ENCODE measurements around the gene ANKRD44. TPM values are rescaled to one million over a fixed set of nuclear protein-coding genes. Genes with fewer than 3 reads are reported as not detected.

The ANKRD44 gene
- total RNA-seq, 1 donor from 2014 or later = 3.4 TPM

DNA sequence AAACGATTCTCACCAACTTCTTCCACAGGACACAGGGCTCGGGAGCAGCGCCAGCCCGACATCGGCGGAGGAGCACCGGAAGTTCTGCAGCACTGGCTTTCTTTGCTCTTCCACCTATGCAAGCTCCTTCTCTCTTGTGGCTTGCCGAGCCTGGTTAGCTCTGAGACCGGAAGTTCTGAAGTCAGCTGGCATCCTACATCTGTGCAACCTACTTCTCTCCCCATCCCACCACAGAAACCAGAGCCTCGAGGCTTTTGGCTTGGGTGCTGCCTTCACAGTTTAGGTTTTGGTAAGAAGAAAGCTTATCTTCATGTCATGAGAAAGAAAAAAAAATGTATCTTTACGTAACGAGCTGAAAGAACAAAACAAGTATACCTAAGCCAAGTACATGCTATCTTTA is 111.7 kb downstream of the ANKRD44 start:
- Histone ChIP-seq H3K79me2 (ENCODE audit: low read depth) (no peaks in the 10 kb centered on the region), H4K20me1 (ENCODE audit: low read depth) (no peaks in the 10 kb centered on the region), H2AFZ (replicated peaks) (no peak overlapping the region), H3K9me3 (ENCODE audit: low read depth) (no peaks in the 10 kb centered on the region), H3K4me1 (no peaks in the 10 kb centered on the region), H3K36me3 (no peaks in the 10 kb centered on the region), H3K9ac (no peak overlapping the region), H3K4me2 (no peak overlapping the region), H3K27me3 (no peaks in the 10 kb centered on the region), H3F3A (ENCODE audit: low read depth) (no peaks in the 10 kb centered on the region), H3K27ac (no peak overlapping the region), H3K4me3 (no peak overlapping the region)
- Mint-ChIP-seq H3K9me3 (no peaks in the 10 kb centered on the region), H3K27me3 (ENCODE audit: insufficient read depth, low read depth) (peaks cover 2% of the 10 kb centered on the region), H3K36me3 (no peaks in the 10 kb centered on the region), H3K27ac (no peak overlapping the region), H3K4me1 (peaks cover 11% of the 10 kb centered on the region), H3K4me3 (no peak overlapping the region)
- TF ChIP-seq EZH2phosphoT487 (IDR thresholded peaks at IDR 0.05) = no peak
- no peak for TF ChIP-seq EZH2 (IDR thresholded peaks at IDR 0.05)
- TF ChIP-seq, protein P1, sequence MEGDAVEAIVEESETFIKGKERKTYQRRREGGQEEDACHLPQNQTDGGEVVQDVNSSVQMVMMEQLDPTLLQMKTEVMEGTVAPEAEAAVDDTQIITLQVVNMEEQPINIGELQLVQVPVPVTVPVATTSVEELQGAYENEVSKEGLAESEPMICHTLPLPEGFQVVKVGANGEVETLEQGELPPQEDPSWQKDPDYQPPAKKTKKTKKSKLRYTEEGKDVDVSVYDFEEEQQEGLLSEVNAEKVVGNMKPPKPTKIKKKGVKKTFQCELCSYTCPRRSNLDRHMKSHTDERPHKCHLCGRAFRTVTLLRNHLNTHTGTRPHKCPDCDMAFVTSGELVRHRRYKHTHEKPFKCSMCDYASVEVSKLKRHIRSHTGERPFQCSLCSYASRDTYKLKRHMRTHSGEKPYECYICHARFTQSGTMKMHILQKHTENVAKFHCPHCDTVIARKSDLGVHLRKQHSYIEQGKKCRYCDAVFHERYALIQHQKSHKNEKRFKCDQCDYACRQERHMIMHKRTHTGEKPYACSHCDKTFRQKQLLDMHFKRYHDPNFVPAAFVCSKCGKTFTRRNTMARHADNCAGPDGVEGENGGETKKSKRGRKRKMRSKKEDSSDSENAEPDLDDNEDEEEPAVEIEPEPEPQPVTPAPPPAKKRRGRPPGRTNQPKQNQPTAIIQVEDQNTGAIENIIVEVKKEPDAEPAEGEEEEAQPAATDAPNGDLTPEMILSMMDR (IDR thresholded peaks at IDR 0.05) = no peak
- DNase-seq (ENCODE audit: low spot score) = no peak

DNA sequence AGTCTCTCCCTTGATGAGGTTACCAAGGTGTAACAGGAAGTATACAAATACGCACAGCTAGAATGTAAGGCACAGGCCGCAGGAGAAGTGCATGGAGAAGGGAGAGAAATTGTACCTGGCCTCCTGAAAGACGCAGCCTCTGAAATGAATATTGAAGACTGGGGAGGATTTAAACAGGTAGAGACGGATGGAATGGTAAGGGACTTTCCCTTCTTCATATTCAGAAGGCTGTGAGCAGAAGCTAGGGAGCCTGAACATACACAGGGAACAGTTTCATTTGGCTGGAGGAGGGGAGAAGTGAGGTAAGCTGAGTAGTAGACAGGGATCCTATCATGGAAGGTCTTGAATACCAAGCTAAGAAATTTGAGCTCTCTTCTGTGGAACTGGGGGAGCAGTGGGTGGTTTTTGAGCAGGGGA is 112.7 kb downstream of the ANKRD44 start:
- Mint-ChIP-seq H3K4me1 (peaks cover 11% of the 10 kb centered on the region), H3K27ac (peak overlapping the region; percentile 1), H3K4me3 (no peak overlapping the region), H3K9me3 (no peaks in the 10 kb centered on the region), H3K27me3 (ENCODE audit: insufficient read depth, low read depth) (peaks cover 2% of the 10 kb centered on the region), H3K36me3 (no peaks in the 10 kb centered on the region)
- Histone ChIP-seq H3K9ac (no peak overlapping the region), H3F3A (ENCODE audit: low read depth) (no peaks in the 10 kb centered on the region), H3K4me1 (no peaks in the 10 kb centered on the region), H3K36me3 (no peaks in the 10 kb centered on the region), H3K9me3 (ENCODE audit: low read depth) (no peaks in the 10 kb centered on the region), H3K27ac (no peak overlapping the region), H3K79me2 (ENCODE audit: low read depth) (no peaks in the 10 kb centered on the region), H3K4me2 (no peak overlapping the region), H4K20me1 (ENCODE audit: low read depth) (no peaks in the 10 kb centered on the region), H3K27me3 (no peaks in the 10 kb centered on the region), H2AFZ (replicated peaks) (peak overlapping the region; percentile 36), H3K4me3 (no peak overlapping the region)
- no peak for TF ChIP-seq EZH2phosphoT487 (IDR thresholded peaks at IDR 0.05)
- TF ChIP-seq, protein P1 (IDR thresholded peaks at IDR 0.05) = no peak
- TF ChIP-seq EZH2 (IDR thresholded peaks at IDR 0.05) = no peak
- DNase-seq (ENCODE audit: low spot score) = no peak

DNA sequence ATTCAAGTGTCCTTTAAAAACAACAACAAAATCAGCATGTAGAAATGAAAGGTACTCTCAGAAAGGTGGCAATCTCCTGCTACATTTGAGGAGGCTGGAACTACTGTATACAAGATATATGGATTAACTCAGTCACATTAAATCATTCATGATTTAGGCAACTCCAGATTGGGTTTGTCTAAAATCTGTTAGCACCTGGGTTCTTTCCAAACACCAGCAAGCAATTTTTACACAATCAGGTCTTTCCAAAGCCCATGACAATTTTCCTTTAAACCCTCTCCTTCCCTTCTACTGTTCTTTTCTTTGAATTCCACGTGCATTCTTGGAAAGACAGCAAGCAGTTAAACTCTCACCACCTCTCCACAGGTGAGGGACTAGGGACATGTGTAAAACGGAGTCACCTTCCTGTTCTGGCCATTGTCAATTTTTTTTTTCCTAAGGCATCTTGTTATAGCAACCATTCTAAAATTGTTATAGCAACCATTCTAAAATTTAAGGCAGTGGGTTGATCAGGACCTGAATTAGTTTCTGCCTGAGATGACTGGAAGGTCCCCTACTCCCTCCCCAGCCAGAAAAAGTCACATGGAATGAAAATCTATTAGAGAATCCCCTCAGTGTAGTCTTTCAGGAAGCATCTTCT is 113.9 kb downstream of the ANKRD44 start:
- TF ChIP-seq EZH2phosphoT487 (IDR thresholded peaks at IDR 0.05) = no peak
- TF ChIP-seq, protein P1 (IDR thresholded peaks at IDR 0.05) = no peak
- TF ChIP-seq EZH2 (IDR thresholded peaks at IDR 0.05) = no peak
- Histone ChIP-seq H3K27ac (no peak overlapping the region), H4K20me1 (ENCODE audit: low read depth) (no peaks in the 10 kb centered on the region), H3F3A (ENCODE audit: low read depth) (no peaks in the 10 kb centered on the region), H2AFZ (replicated peaks) (no peak overlapping the region), H3K9me3 (ENCODE audit: low read depth) (no peaks in the 10 kb centered on the region), H3K4me2 (no peak overlapping the region), H3K79me2 (ENCODE audit: low read depth) (no peaks in the 10 kb centered on the region), H3K4me1 (no peaks in the 10 kb centered on the region), H3K4me3 (no peak overlapping the region), H3K9ac (no peak overlapping the region), H3K27me3 (no peaks in the 10 kb centered on the region), H3K36me3 (no peaks in the 10 kb centered on the region)
- Mint-ChIP-seq H3K4me3 (no peak overlapping the region), H3K27ac (no peak overlapping the region), H3K36me3 (no peaks in the 10 kb centered on the region), H3K9me3 (no peaks in the 10 kb centered on the region), H3K4me1 (peaks cover 11% of the 10 kb centered on the region), H3K27me3 (ENCODE audit: insufficient read depth, low read depth) (peaks cover 2% of the 10 kb centered on the region)
- no peak for DNase-seq (ENCODE audit: low spot score)
